ENCODE results near the gene RCE1.

Gene RCE1

DNA sequence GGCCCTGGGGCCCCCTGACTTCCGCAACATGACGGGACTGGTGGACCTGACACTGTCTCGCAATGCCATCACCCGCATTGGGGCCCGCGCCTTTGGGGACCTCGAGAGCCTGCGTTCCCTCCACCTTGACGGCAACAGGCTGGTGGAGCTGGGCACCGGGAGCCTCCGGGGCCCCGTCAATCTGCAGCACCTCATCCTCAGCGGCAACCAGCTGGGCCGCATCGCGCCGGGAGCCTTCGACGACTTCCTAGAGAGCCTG, 14.6 kb downstream of the RCE1 start:
- FAIRE-seq: no peak

DNA sequence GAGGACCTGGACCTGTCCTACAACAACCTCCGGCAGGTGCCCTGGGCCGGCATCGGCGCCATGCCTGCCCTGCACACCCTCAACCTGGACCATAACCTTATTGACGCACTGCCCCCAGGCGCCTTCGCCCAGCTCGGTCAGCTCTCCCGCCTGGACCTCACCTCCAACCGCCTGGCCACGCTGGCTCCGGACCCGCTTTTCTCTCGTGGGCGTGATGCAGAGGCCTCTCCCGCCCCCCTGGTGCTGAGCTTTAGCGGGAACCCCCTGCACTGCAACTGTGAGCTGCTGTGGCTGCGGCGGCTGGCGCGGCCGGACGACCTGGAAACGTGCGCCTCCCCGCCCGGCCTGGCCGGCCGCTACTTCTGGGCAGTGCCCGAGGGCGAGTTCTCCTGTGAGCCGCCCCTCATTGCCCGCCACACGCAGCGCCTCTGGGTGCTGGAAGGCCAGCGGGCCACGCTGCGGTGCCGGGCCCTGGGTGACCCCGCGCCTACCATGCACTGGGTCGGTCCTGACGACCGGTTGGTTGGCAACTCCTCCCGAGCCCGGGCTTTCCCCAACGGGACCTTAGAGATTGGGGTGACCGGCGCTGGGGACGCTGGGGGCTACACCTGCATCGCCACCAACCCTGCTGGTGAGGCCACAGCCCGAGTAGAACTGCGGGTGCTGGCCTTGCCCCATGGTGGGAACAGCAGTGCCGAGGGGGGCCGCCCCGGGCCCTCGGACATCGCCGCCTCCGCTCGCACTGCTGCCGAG, 15.1 kb downstream of the RCE1 start:
- no peak for FAIRE-seq

DNA sequence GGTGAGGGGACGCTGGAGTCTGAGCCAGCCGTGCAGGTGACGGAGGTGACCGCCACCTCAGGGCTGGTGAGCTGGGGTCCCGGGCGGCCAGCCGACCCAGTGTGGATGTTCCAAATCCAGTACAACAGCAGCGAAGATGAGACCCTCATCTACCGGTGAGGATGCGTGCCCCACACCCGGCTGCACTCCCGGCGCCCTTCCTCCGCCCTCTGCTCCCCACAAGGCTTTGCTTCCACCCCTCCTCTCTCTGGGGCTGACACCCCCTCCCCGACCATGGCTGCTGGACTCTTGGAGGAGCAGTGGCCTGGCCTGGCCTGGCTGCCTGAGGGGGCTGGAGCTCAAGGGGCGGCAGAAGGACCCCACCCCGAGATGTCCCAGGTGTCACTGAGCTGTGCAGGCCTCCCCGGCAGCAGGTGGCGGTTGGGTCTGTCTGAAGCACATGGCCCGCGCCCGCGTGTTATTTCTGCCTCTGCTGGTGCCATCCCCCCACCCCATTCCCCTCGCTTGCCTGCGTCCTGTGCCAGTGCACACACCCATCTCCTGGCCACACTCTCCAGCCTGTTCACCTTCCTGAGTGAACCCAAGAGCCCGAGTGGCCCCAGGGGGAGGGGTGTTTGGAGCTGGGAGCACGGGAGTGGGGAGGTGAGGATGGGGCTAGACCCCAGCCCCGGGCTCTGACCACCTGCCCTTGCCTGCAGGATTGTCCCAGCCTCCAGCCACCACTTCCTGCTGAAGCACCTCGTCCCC, 15.9 kb downstream of the RCE1 start:
- no peak for FAIRE-seq

DNA sequence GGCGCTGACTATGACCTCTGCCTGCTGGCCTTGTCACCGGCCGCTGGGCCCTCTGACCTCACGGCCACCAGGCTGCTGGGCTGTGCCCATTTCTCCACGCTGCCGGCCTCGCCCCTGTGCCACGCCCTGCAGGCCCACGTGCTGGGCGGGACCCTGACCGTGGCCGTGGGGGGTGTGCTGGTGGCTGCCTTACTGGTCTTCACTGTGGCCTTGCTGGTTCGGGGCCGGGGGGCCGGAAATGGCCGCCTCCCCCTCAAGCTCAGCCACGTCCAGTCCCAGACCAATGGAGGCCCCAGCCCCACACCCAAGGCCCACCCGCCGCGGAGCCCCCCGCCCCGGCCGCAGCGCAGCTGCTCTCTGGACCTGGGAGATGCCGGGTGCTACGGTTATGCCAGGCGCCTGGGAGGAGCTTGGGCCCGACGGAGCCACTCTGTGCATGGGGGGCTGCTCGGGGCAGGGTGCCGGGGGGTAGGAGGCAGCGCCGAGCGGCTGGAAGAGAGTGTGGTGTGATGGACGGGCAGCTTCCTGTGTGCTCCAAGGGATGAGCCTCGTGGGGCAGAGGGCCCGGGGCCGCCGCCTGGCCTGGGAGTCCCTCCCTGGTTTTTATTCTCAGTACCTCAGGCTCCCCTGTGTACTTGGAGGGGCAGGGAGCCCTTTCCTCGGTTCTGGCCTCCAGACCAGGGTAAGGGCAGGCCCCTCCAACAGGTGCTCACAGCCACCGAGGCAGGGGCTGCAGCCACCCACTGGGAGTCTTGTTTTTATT, 16.6 kb downstream of the RCE1 start:
- no peak for FAIRE-seq

DNA sequence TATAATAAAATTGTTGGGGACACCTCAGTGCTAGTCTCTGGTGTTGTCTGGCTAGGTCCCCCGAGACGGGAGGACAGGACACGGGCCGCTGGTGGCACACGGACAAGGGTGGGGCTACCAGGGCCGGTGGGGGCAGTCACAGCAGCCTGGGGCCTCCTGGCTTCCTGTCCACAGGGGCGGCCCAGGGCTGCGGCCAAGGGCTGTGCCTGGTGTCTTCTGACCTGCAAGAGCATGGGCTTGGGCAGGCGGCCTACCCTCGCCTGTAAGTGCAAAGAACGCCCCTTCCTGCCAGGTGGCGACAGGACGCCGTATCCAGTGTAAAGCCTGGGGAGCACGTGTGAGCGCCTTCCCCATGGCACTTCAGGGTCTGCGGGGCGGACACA, 17.2 kb downstream of the RCE1 start:
- FAIRE-seq: no peak

DNA sequence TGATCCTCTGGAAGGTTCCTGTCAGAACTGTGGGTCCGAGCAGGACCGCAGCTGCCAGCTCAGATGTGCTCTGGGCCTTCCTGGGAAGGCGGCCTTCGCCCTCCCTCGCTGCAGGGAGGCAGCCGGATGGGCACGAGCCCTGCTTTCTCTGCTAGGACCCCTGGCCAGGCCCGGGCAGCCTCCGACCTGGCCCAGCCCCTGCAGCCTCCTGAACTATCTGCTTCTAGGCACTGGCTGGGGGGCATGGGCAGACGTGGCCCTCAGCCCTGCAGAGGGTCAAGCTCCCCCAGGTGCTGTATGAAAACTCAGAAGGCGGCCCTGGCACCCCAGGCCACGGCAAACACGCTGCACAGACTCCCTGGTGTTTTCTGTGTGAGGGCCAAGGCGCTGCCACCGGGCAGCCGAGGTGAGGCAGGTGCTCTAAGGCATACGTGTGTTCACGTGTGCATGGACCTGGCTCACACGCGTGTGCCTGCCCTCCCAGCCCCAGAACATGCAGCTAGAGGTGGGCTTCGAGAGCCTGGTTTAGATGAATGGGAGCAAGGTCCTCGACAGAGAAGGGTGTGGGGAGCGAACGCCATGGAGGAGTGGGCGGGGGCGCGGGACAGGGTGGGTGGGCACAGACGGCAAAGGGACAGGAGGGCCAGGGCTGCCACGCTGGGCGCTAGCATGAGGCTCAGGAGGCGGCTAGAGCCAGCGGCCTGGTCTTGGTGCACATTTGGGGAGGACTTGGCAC, 18.0 kb downstream of the RCE1 start:
- FAIRE-seq: no peak

DNA sequence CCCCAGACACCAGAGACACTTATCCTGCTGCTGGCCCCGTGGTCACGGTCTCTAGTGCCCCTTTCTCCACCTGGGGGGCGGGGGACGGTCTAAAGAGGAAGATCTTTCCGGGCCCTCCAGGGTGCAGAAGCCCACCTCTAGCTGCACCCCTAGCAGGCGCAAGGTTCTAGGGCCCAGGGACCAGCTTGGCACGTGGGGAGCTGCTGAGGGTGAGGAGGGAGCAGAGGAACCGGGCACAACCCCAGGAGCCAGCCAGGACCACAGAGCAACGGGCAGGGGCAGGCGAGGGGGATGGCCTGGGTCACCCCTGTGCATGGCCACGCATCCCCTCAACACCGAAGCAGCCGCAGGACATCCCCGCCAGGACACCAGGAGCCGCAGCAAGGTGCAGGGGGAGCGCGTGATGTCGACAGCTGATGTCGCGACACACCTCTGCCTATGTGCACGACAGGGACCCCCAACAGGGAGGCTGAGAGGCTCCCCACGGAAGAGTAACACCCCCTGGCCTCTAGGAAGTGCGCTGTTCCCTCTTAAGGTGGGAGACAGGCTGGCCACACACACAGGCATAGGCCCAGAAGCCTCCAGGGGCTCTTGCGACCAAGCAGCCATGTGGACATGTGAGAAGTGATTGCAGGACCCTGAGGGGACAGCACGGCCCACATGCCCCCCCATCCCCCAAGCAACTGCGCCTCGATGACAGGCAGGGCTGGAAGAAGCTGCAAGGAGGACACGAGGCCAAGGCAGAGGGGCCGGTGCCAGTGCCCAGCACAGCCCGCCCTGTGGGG, 18.7 kb downstream of the RCE1 start:
- FAIRE-seq: no peak

DNA sequence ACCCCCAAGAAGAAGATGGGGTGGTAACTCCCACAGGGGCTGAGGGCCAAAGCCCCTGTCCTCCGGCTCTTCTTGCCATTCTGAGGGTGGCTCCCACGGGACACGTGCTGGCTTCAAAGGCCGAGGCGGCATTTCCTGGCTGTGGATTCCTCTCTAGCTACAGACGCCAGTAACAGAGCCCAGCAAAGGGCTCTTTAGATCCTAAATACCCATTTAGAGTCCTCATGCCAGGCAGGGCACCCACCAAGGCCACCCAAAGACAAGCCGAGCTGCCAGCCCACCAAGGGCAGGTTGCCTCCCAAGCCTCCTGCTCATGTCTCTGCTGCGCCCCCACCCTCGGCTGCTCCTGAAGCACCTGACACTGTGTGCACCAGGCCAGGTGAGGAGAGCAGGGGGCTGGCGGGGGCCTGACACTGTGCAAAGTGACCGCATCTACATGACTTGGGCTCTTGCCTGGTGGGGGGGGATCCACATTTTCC, 19.4 kb downstream of the RCE1 start:
- FAIRE-seq: no peak

DNA sequence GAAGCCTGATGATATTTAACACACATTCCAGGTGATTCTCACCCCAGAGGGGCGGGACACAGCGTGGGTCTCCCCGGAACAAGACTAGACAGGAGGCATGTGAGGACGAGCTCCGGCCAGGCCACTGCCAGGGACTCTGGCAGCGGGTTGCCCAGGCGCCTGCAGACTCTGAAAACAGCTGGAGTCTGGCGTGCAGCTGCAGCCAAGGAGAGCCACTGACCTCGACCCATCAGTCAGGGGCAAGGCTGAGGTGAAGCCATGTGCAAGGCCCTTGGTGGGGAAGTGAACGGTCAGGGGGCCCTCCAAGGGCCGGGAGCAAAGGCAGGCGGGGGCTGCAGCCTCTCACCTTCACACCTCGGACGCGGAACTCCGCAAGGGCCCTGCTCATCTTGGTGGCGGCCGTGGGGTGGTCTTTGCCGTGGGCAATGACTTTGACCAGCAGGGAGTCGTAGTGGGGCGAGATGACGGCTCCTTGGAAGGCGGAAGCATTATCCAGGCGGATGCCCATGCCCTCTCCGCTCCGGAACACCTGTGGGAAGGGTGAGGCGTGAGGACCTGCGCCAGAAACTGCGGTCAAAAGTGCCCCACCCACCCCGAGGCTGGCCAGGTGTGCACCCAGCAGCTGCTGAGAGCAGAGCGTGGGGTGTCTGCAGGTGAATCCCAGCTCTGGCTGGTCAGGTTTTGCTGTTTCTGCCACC, 20.3 kb downstream of the RCE1 start:
- no peak for FAIRE-seq

DNA sequence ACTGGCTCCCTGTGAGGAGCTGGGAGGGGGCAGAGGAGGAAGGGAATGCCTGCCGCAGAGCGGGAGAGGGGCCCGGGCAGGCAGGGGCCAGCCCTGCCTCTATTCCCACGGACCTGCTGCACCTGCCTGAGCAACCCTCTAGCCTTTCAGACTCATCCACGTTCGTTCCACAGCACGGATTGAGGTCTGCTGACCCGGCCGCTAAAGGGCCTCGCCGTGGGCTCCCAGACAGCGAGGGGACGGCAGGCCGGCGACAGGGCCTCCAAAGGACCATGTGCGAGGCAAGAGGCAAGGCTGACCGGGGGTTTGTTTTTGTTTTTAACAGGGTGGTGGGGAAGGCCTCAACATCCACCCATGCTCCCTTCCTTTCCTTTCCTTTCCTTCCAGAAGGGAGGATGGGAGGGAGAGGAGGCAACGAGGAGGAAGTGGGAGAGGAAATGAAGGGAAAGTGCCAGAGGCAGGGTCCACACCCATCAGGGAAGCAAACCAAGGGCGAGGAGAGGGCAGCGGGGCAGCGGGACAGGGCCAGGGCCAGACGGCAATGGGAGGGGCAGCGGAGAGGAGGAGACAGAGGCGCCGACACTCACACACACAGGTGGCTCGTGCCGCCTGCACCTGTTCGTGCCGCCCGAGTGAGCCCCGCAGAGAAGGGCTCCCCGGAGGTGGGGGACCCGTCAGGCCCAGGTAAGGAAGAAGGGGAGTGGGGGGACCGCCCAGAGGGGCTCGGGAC, 21.1 kb downstream of the RCE1 start:
- FAIRE-seq: no peak

DNA sequence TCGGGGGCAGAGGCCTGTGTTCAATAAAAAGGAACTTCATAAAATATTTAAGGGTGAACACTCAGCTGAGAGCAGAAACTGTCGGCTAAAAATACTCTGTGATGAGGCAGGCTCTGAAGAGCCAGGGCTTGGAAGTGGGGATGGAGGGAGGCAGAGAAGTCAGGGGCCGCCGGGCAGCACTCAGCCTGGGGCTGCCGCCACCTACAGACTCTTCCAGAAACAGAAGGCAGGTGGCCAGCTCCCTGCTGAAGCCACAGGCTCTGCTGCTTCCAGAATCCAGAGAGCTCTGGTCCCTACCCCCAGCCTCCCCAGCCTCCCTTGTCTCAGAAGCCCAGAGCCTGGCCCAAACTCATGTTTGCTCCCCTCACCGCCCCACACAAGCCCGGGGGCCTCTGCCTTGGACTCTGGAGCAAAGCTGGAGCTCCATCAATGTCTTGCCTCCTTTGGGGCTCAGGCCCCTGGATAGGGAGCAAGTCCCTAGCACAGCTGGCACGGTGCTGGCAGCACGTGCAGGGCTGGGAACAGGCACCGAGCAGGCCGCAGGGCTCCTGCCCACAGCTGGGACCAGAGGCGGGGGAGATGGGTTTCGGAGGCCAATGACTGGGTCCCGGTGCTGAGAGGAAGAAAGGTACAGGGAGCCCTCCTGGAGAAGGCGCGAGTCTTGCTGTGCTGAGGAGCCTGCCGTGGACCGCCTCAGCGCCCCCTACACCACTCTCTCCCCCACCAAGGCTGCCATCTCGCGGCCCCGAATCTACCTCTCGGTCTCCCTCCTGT, 21.9 kb downstream of the RCE1 start:
- FAIRE-seq: no peak

DNA sequence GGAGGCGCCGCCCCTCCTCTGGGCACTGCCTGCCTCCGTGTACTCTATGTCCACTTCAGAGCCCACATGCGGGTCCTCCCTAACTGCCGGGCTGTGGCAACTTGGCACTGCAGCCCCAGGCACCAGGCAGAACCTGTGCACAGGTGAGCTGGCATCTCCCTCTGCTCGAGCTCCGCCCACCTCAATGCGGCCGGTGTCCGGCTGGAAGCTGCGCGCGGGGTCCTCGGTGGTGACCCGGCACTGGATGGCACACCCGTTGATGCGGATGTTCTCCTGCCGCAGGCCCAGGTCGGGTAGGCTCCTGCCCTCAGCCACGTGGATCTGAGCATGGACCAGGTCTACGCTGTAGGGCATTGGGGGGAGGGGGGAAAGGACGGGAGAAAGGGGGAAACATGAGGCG, 22.8 kb downstream of the RCE1 start:
- FAIRE-seq: no peak

DNA sequence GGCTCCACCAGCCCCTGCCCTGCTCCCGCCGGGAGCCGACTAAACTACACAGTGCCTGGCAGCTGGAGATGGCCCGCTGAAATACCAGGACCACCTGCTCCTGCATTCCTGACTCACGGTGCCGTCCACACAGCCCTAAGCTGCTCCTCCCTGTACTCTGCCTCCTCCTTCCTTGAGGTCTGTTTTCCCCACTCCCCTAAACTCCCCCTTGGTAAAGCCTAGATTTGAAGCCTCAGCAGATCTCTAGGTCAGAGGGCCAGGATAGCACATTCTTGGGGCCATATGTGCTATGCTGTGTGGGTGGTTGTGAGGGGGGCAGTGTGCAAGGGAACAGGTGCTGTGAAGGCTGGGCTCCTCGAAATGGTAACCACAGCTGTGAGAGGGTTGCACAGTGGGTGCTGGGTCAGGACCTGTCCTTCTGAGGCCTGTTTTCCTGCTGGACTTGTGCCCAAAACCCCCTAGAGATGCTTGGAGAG, 23.3 kb downstream of the RCE1 start:
- FAIRE-seq: no peak

DNA sequence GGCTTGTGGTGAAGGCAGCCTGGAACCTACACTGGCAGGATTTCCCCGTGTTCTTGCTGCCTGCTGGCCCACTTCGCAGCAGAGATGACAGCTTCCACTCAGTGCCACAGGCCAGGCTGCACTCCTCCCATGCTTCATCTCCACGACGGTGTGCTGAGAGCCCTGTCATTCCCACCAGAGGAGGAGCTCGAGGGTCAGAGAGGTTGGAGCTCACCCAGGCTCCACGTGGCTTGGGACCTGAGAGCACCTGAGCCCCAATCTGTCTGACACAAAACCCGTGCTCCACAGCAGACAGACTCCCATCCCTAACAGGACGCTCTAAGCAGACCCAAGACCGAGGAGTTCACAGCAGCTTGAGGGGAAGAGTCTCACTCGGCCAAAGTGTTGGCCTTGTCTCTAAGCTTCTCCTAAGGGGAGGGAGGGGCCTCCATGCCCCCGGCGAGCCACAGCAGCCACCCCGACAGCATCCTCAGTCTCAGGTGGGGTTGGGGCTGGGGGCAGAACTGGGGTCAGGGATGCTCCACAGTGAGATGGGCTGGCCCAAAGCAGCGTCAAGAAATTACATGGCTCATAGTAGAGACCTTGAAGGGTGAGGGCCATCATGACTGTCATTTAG, 24.3 kb downstream of the RCE1 start:
- no peak for FAIRE-seq

DNA sequence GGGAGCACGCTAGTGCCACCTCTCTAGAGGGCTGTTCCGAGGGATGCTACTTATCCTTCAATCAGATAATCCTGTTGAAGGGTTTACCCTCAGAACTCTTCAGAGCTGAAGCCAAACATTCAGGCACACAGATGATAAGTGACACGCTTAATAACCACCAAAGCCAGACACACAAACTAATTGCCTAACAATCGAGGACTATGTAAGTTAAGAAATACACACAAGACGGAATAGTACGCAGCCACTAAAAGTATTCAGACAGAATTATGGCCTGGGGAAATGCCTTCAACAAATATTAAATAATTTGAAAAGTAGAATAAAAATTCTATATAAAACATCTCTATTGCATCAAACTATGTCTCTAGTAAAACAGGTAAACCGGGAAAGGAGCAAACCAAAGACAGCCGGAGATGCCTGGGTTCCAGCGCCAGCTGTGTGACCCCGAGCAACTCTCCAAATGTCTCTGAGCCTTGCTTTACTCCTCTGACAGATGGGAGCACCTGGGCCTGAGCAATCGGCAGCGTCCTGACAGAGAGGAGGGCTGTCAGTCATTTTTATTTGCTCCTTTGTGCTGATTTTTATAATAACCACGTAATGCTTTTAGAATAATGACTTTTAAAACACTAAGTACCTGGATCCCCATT, 25.0 kb downstream of the RCE1 start:
- FAIRE-seq: no peak

DNA sequence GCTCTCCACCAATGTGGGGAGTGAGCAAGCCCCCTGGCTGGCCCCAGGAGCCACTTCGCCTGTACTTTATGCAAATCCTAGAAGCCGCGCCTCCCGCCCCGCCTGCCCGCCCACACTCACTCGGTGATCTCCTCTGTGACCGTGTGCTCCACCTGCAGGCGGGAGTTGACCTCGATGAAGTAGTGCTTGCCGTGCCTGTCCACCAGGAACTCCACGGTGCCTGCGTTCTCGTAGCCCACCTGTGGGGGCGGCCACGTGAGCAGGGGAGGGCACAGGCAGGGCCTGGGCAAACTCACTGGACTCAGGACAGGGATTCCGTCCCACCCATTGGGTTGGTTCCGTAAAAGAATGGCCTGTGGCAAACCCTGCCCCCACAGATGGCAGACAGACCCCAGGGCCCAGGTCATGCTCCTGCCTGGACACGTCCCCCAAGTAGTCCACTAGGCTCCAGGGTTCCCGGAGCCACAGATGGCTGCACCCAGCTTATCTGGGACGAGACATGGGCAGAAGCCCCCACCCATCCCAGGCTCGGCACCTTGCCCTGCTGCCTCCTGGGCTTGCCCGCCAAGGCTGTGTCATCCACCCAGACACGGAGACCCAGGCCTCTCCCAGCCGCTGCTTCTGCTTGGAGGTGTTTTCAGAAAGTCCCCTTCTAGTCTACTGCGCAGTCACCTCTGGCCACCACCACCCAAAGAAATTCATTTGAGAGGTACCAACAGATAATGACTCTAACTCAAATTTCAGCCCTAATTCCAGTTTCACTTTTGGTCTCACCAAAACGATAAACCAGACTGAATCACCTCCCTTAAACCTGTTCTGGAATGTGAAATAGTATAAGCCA, 25.7 kb downstream of the RCE1 start:
- FAIRE-seq: no peak

DNA sequence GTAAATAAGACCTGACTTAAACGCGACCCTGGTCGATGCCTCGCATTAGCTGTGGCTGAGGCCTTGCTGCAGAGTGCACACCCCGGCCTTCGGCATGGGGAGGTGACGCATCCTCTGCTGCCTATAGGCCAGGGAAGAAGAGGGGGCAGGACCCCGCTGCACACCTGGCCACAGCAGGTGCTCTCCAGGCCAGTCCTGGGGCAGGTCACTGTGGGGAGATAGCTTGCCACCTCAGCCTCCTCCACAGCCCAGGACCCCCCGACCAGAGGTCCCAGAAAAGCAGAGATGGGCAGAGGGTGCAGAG, 26.3 kb downstream of the RCE1 start:
- no peak for FAIRE-seq

DNA sequence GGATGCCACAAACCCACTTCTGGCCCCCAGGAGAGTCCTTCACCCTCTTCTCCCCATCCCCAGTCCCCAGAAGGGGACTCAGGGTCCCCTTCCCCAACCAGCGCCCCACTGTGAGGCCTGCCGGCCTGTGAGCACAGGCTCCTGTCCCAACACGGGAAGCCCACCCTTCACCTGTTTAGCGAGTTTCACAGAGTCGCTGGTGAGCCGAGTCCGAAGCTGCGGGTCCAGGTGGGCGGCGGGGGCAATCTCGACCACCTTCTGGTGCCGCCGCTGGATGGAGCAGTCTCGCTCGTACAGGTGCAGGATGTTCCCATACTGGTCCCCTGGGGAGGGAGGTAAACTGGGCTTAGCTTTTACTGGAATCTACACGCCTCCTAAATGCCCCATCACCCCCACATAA, 26.9 kb downstream of the RCE1 start:
- FAIRE-seq: no peak

All from islet of Langerhans (tissue), 1 donor.